GM12878 (cell line): Measurements from ENCODE around the gene LIMCH1. TPM values are rescaled to one million over a fixed set of nuclear protein-coding genes. Genes with fewer than 3 reads are reported as not detected.

Experiments used
- ATAC-seq: fragments of 200-7000 bp; cut with Tn5 transposase; 3 replicates; pipeline ENCODE4 v1.9.1; 2020; ENCODE audit warnings: mild to moderate bottlenecking, moderate library complexity
- BruUV-seq: library from RNA; stranded (reverse); fragments of 400-500 nt; replicated peaks from 2 replicates; lab custom pipeline; 2021; lab: Mats Ljungman, UMichigan
- CTCF ChIA-PET: fragments of 300-600 bp; sonication (Branson Sonifier 250); formaldehyde crosslinking; extraction: SDS; loops from one replicate; lab custom pipeline; 2021; ENCODE audit warnings: inconsistent platforms; lab: Yijun Ruan, JAX
- POLR2A ChIA-PET: fragments of 350-600 bp; formaldehyde crosslinking; extraction: SDS; loops from one replicate; lab custom pipeline; 2021; ENCODE audit warnings: inconsistent platforms; lab: Charles Lee
- RAD21 ChIA-PET: fragments of 300-600 bp; sonication (Branson Sonifier 250); formaldehyde crosslinking; loops from one replicate; lab custom pipeline; 2023; ENCODE audit warnings: antibody characterized with exemption; ENCODE audit not compliant: unreplicated experiment; lab: Charles Lee
- SMC1A ChIA-PET: fragments of 300-600 bp; sonication (Branson Sonifier 250); formaldehyde crosslinking; loops from one replicate; lab custom pipeline; 2023; ENCODE audit not compliant: unreplicated experiment, uncharacterized antibody; lab: Charles Lee
- DNase-seq: peaks from one replicate; pipeline ENCODE4 v3.0.0-alpha.2; 2011; ENCODE audit warnings: low read depth, low spot score
- FAIRE-seq: peaks from 3 replicates; lab custom pipeline; 2011; peaks lifted over from hg19 to GRCh38; lab: Jason Lieb, UNC
- H2AFZ ChIP-seq: 2 replicates; pipeline ENCODE4 v1.6.0; 2011; ENCODE audit warnings: low read depth, low read length, control low read depth; ENCODE audit not compliant: control insufficient read depth
- H3K27ac ChIP-seq: 2 replicates; pipeline ENCODE4 v1.5.1; 2011; ENCODE audit warnings: control low read depth; ENCODE audit not compliant: control insufficient read depth, insufficient read depth
- H3K27me3 ChIP-seq, 2 experiments: replicated peaks in 1 of 2; 2 replicates each; pipeline versions ENCODE4 v1.6.0 to v1.6.1; 2011; ENCODE audit warnings: low read length in 1 of 2; ENCODE audit not compliant: control insufficient read depth in 2 of 2, insufficient read depth in 2 of 2
- H3K36me3 ChIP-seq, 2 experiments: 2 replicates each; pipeline ENCODE4 v1.5.1; 2011; ENCODE audit warnings: low read length in 1 of 2; ENCODE audit not compliant: control insufficient read depth in 2 of 2, insufficient read depth in 2 of 2
- H3K4me1 ChIP-seq: 2 replicates; pipeline ENCODE4 v1.6.1; 2011; ENCODE audit warnings: mild to moderate bottlenecking, low read length, moderate library complexity, mixed read lengths; ENCODE audit not compliant: control insufficient read depth, insufficient read depth
- H3K4me2 ChIP-seq: 2 replicates; pipeline ENCODE4 v1.6.0; 2011; ENCODE audit warnings: control low read depth; ENCODE audit not compliant: control insufficient read depth, insufficient read depth
- H3K4me3 ChIP-seq: fragments of 200-600 bp; sonication (generic); 2 replicates; pipeline ENCODE4 v1.5.1; 2016
- H3K79me2 ChIP-seq: 2 replicates; pipeline ENCODE4 v1.6.0; 2011; ENCODE audit warnings: low read length; ENCODE audit not compliant: control insufficient read depth, insufficient read depth
- H3K9ac ChIP-seq: 2 replicates; pipeline ENCODE4 v1.8.0; 2011; ENCODE audit warnings: low read length, control low read depth, mixed read lengths; ENCODE audit not compliant: control insufficient read depth, insufficient read depth
- H3K9me3 ChIP-seq: replicated peaks from 3 replicates; pipeline ENCODE4 v1.5.1; 2011; ENCODE audit warnings: mild to moderate bottlenecking, low read length; ENCODE audit not compliant: control insufficient read depth, insufficient read depth
- H4K20me1 ChIP-seq: 2 replicates; pipeline ENCODE4 v1.6.0; 2011; ENCODE audit not compliant: control insufficient read depth, insufficient read depth
- E4F1 ChIP-seq: fragments of 450-650 bp; IDR thresholded peaks from 2 replicates; pipeline ENCODE4 v1.6.1; 2018; ENCODE audit warnings: borderline replicate concordance, mild to moderate bottlenecking; ENCODE audit not compliant: partially characterized antibody
- NR2C1 ChIP-seq: fragments of 450-650 bp; IDR thresholded peaks from 2 replicates; pipeline ENCODE4 v1.6.1; 2017; ENCODE audit warnings: antibody characterized with exemption, mild to moderate bottlenecking, moderate library complexity
- SMARCA5 ChIP-seq: fragments of 450-650 bp; IDR thresholded peaks from 2 replicates; pipeline ENCODE4 v1.6.1; 2017; ENCODE audit warnings: mild to moderate bottlenecking
- SUPT20H ChIP-seq: IDR thresholded peaks from 2 replicates; pipeline ENCODE4 v1.6.1; 2011; ENCODE audit warnings: low read depth, mild to moderate bottlenecking, low read length, moderate library complexity, borderline replicate concordance; ENCODE audit not compliant: control insufficient read depth
- WGBS: methylation state at CpG from one replicate; pipeline ENCODE4 v1.1.6; 2016; ENCODE audit warnings: low lambda C conversion rate; ENCODE audit not compliant: insufficient replicate concordance, insufficient coverage; ENCODE audit errors: missing lambda C conversion rate; 5-methylcytosine and 5-hydroxymethylcytosine counted together
- in situ Hi-C: fragments of 300-500 bp; cut with MboI; formaldehyde crosslinking; loops from 9 replicates; pipeline ENCODE4 v1.14.3; 2018; ENCODE audit warnings: mixed read lengths
- intact Hi-C: fragments of 100-400 bp; cut with micrococcal nuclease; formaldehyde crosslinking; loops from one replicate; pipeline ENCODE4 v1.14.2; 2022; ENCODE audit not compliant: unreplicated experiment
- polyA plus RNA-seq, 11 experiments: library from polyadenylated mRNA; depleted of rRNA in 4 of 11; unstranded in 6 of 11; stranded (reverse) in 5 of 11; fragments of >200 nt; fragmentation: Nextera tagmentation in 4 of 11; fragmentation: Illumina TruSeq in 1 of 11; extraction: Ambion mirVana in 4 of 11; extraction: Trizol in 1 of 11; gene quantifications; 1 replicate in 1 of 11; 2 replicates in 10 of 11; pipeline versions ENCODE4 v1.2.1 to v1.2.3, GENCODE V29; 2011 to 2016; ENCODE audit warnings: inconsistent platforms in 2 of 11, missing spikeins in 2 of 11, low read depth in 1 of 11
- total RNA-seq, 4 experiments: library from RNA; depleted of rRNA in 3 of 4; stranded (reverse); fragments of >200 nt in 3 of 4; fragmentation: Illumina TruSeq in 1 of 4; extraction: Trizol in 1 of 4; gene quantifications; 2 replicates each; pipeline versions ENCODE4 v1.2.1 to v1.2.3, GENCODE V29; 2013 to 2021
- TF ChIP-seq, protein P1 (sequence below): fragments of 450-650 bp; formaldehyde crosslinking; IDR thresholded peaks from 2 replicates; pipeline ENCODE4 v1.5.0; 2022; ENCODE audit warnings: mild to moderate bottlenecking, missing genetic modification characterization
- TF ChIP-seq, protein P2 (sequence below): fragments of 450-650 bp; IDR thresholded peaks from 2 replicates; pipeline ENCODE4 v1.6.1; 2017; ENCODE audit warnings: mild to moderate bottlenecking
- TF ChIP-seq, protein P3 (sequence below): fragments of 450-650 bp; IDR thresholded peaks from 2 replicates; pipeline ENCODE4 v1.6.1; 2017; ENCODE audit warnings: mild to moderate bottlenecking, moderate library complexity

The LIMCH1 gene
- total and polyA plus RNA-seq, 10 of the 15 experiments (the other 5 are each of a cell fraction or from before 2014, with no cell fraction given), result 0.07 to 0.15 TPM; not detected in 8

DNA sequence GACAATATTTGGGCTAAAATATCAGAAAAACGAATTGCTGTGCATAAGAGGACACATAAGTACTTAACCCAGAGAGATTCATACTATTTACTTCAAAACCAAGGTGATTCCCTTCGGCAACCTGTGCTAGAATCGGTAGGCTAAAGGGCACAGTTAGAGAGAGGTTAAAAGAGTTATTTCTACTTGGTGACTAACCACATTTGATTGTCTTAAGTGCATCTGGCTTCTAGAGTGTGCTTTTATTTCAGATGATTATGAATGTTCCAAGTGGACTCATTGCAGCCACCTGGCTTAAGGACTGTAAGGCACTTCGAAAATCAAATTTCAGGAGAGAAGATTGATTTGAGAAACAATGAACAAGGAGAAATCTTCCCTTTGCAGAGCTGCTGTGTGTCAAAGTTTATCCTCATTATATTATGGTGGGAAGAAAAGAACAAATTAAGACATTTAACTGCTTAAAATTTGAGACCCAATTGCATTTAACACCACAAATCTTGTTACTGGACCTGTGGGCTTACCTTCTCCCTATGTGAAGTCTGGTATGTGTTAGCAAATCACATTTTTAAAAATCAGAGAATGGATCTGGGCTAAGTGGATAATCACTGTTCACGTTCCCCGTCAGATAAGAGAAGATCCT lies 176.5 kb downstream of the LIMCH1 start:
- DNase-seq (no peak), FAIRE-seq (no peak), ATAC-seq (no peak)
- 8% methylated on average over 6 of the region's 6 CpGs for WGBS
- in situ Hi-C loops (no loop called here), intact Hi-C loops (no loop called here)
- H3K27ac ChIP-seq, result no peak overlapping the region
- no peak overlapping the region for H3K4me3 ChIP-seq
- H4K20me1 ChIP-seq, result no peaks in the 10 kb centered on the region
- no peak overlapping the region for H3K4me2 ChIP-seq
- ChIA-PET POLR2A (no interaction called here), RAD21 (no interaction called here), CTCF (no interaction called here), SMC1A (no interaction called here)
- H3K79me2 ChIP-seq, result no peaks in the 10 kb centered on the region
- no TSS peak for BruUV-seq
- H3K36me3 ChIP-seq, result no peaks in the 10 kb centered on the region
- H3K9ac ChIP-seq, result no peak overlapping the region
- H2AFZ ChIP-seq, result no peak overlapping the region
- H3K27me3 ChIP-seq, result no peaks in the 10 kb centered on the region; a peak in 1 of 4 replicates
- H3K4me1 ChIP-seq, result no peaks in the 10 kb centered on the region
- no peaks in the 10 kb centered on the region for H3K9me3 ChIP-seq
- TF ChIP-seq, protein P1, sequence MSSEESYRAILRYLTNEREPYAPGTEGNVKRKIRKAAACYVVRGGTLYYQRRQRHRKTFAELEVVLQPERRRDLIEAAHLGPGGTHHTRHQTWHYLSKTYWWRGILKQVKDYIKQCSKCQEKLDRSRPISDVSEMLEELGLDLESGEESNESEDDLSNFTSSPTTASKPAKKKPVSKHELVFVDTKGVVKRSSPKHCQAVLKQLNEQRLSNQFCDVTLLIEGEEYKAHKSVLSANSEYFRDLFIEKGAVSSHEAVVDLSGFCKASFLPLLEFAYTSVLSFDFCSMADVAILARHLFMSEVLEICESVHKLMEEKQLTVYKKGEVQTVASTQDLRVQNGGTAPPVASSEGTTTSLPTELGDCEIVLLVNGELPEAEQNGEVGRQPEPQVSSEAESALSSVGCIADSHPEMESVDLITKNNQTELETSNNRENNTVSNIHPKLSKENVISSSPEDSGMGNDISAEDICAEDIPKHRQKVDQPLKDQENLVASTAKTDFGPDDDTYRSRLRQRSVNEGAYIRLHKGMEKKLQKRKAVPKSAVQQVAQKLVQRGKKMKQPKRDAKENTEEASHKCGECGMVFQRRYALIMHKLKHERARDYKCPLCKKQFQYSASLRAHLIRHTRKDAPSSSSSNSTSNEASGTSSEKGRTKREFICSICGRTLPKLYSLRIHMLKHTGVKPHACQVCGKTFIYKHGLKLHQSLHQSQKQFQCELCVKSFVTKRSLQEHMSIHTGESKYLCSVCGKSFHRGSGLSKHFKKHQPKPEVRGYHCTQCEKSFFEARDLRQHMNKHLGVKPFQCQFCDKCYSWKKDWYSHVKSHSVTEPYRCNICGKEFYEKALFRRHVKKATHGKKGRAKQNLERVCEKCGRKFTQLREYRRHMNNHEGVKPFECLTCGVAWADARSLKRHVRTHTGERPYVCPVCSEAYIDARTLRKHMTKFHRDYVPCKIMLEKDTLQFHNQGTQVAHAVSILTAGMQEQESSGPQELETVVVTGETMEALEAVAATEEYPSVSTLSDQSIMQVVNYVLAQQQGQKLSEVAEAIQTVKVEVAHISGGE (CRISPR knock-in tag), result no peak
- TF ChIP-seq, protein P2, sequence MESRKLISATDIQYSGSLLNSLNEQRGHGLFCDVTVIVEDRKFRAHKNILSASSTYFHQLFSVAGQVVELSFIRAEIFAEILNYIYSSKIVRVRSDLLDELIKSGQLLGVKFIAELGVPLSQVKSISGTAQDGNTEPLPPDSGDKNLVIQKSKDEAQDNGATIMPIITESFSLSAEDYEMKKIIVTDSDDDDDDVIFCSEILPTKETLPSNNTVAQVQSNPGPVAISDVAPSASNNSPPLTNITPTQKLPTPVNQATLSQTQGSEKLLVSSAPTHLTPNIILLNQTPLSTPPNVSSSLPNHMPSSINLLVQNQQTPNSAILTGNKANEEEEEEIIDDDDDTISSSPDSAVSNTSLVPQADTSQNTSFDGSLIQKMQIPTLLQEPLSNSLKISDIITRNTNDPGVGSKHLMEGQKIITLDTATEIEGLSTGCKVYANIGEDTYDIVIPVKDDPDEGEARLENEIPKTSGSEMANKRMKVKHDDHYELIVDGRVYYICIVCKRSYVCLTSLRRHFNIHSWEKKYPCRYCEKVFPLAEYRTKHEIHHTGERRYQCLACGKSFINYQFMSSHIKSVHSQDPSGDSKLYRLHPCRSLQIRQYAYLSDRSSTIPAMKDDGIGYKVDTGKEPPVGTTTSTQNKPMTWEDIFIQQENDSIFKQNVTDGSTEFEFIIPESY, result no peak
- no peak for TF ChIP-seq E4F1
- TF ChIP-seq SMARCA5, result no peak
- TF ChIP-seq, protein P3, sequence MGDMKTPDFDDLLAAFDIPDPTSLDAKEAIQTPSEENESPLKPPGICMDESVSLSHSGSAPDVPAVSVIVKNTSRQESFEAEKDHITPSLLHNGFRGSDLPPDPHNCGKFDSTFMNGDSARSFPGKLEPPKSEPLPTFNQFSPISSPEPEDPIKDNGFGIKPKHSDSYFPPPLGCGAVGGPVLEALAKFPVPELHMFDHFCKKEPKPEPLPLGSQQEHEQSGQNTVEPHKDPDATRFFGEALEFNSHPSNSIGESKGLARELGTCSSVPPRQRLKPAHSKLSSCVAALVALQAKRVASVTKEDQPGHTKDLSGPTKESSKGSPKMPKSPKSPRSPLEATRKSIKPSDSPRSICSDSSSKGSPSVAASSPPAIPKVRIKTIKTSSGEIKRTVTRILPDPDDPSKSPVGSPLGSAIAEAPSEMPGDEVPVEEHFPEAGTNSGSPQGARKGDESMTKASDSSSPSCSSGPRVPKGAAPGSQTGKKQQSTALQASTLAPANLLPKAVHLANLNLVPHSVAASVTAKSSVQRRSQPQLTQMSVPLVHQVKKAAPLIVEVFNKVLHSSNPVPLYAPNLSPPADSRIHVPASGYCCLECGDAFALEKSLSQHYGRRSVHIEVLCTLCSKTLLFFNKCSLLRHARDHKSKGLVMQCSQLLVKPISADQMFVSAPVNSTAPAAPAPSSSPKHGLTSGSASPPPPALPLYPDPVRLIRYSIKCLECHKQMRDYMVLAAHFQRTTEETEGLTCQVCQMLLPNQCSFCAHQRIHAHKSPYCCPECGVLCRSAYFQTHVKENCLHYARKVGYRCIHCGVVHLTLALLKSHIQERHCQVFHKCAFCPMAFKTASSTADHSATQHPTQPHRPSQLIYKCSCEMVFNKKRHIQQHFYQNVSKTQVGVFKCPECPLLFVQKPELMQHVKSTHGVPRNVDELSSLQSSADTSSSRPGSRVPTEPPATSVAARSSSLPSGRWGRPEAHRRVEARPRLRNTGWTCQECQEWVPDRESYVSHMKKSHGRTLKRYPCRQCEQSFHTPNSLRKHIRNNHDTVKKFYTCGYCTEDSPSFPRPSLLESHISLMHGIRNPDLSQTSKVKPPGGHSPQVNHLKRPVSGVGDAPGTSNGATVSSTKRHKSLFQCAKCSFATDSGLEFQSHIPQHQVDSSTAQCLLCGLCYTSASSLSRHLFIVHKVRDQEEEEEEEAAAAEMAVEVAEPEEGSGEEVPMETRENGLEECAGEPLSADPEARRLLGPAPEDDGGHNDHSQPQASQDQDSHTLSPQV, result no peak
- no peak for TF ChIP-seq NR2C1
- no peak for TF ChIP-seq SUPT20H
